ENCODE measurements around the gene GRID2IP. TPM values are rescaled to one million over a fixed set of nuclear protein-coding genes. Genes with fewer than 3 reads are reported as not detected.

Gene GRID2IP
- total RNA-seq, 5 donors from 2014 or later (not counting 1 experiment from before 2014, with no cell fraction given): 0.30 to 1.5 (median 0.90) TPM

- Histone ChIP-seq H3K36me3 (ENCODE audit: control insufficient read depth in 2 of 2, extremely low read depth in 1 of 2, insufficient read depth in 1 of 2, low read length in 1 of 2) (no peaks in the 10 kb centered on the region), H3K4me1 (ENCODE audit: control insufficient read depth in 1 of 2, extremely low read depth in 1 of 2, insufficient read depth in 2 of 2, low read length in 2 of 2) (no peaks in the 10 kb centered on the region), H3K9me3 (no peaks in the 10 kb centered on the region), H3K4me3 (ENCODE audit: control insufficient read depth in 1 of 2, extremely low read depth in 1 of 2, low read length in 1 of 2) (no peak overlapping the region), H3K27me3 (replicated peaks in 1 of 2; ENCODE audit: control insufficient read depth in 2 of 2, extremely low read depth in 1 of 2, insufficient read depth in 2 of 2, low read length in 1 of 2) (peaks cover 0 to 7% of the 10 kb centered on the region in 2 experiments), H3K27ac (ENCODE audit: low read length) (no peak overlapping the region)
- POLR2A ChIA-PET: interaction anchor here in 1 of 2 donors (0.5 kb wide), 1 partner anchor 36 kb away, joined by 3 read pairs; no protein-coding TSS in a partner anchor
- no peaks in the 10 kb centered on the region for H3K36me3 Mint-ChIP-seq
- CTCF ChIA-PET: no interaction called here
- H3K4me1 Mint-ChIP-seq: no peaks in the 10 kb centered on the region
- ATAC-seq (replicated peaks in 1 of 4) (no peak), DNase-seq (no peak)
- no peaks in the 10 kb centered on the region for H3K9me3 Mint-ChIP-seq
- peaks cover 0 to 5% of the 10 kb centered on the region in 2 donors for H3K27me3 Mint-ChIP-seq
- 91% methylated on average over 5 of the region's 10 CpGs for WGBS (ENCODE audit: insufficient coverage)
- H3K4me3 Mint-ChIP-seq: no peak overlapping the region
- H3K27ac Mint-ChIP-seq: no peak overlapping the region
Observed at GRCh38 chr7:6491194-6491593, 60.1 kb downstream of the GRID2IP start.

- no peaks in the 10 kb centered on the region for H3K36me3 ChIP-seq (ENCODE audit: control insufficient read depth in 2 of 2, extremely low read depth in 1 of 2, insufficient read depth in 1 of 2, low read length in 1 of 2)
- no peak for DNase-seq
- Mint-ChIP-seq H3K27me3 (peaks cover 0 to 5% of the 10 kb centered on the region in 2 donors), H3K9me3 (no peaks in the 10 kb centered on the region), H3K27ac (no peak overlapping the region), H3K4me1 (peaks cover 2 to 3% (median 3%) of the 10 kb centered on the region in 3 donors), H3K4me3 (no peak overlapping the region), H3K36me3 (no peaks in the 10 kb centered on the region)
- ATAC-seq (replicated peaks in 1 of 4): no peak
- no peaks in the 10 kb centered on the region for H3K9me3 ChIP-seq
- H3K27me3 ChIP-seq (replicated peaks in 1 of 2; ENCODE audit: control insufficient read depth in 2 of 2, extremely low read depth in 1 of 2, insufficient read depth in 2 of 2, low read length in 1 of 2): peaks cover 0 to 7% of the 10 kb centered on the region in 2 experiments
- H3K27ac ChIP-seq (ENCODE audit: low read length): no peak overlapping the region
- no peak overlapping the region for H3K4me3 ChIP-seq (ENCODE audit: control insufficient read depth in 1 of 2, extremely low read depth in 1 of 2, low read length in 1 of 2)
- ChIA-PET POLR2A (no interaction called here), CTCF (no interaction called here)
- WGBS (ENCODE audit: insufficient coverage): no CpG with 5 or more reads among the region's 1 CpG
- H3K4me1 ChIP-seq (ENCODE audit: control insufficient read depth in 1 of 2, extremely low read depth in 1 of 2, insufficient read depth in 2 of 2, low read length in 2 of 2): peaks cover 2 to 4% of the 10 kb centered on the region in 2 experiments
Observed at GRCh38 chr7:6489612-6490011, 61.6 kb downstream of the GRID2IP start.

GRCh38 chr7:6487184-6487545 lies 64.1 kb downstream of the GRID2IP start:
- H3K9me3 ChIP-seq: no peaks in the 10 kb centered on the region
- no peak overlapping the region for H3K4me3 ChIP-seq (ENCODE audit: control insufficient read depth in 1 of 2, extremely low read depth in 1 of 2, low read length in 1 of 2)
- Mint-ChIP-seq H3K27ac (no peak overlapping the region), H3K27me3 (peaks cover 0 to 5% of the 10 kb centered on the region in 2 donors), H3K36me3 (no peaks in the 10 kb centered on the region), H3K9me3 (no peaks in the 10 kb centered on the region), H3K4me1 (peaks cover 16 to 18% (median 16%) of the 10 kb centered on the region in 3 donors), H3K4me3 (no peak overlapping the region)
- H3K36me3 ChIP-seq (ENCODE audit: control insufficient read depth in 2 of 2, extremely low read depth in 1 of 2, insufficient read depth in 1 of 2, low read length in 1 of 2): no peaks in the 10 kb centered on the region
- DNase-seq (no peak), ATAC-seq (replicated peaks in 1 of 4) (no peak)
- 93% methylated on average over 4 of the region's 4 CpGs for WGBS (ENCODE audit: insufficient coverage)
- POLR2A ChIA-PET: no interaction called here
- peaks cover 11 to 22% of the 10 kb centered on the region in 2 experiments for H3K4me1 ChIP-seq (ENCODE audit: control insufficient read depth in 1 of 2, extremely low read depth in 1 of 2, insufficient read depth in 2 of 2, low read length in 2 of 2)
- CTCF ChIA-PET: no interaction called here
- no peak overlapping the region for H3K27ac ChIP-seq (ENCODE audit: low read length)
- H3K27me3 ChIP-seq (replicated peaks in 1 of 2; ENCODE audit: control insufficient read depth in 2 of 2, extremely low read depth in 1 of 2, insufficient read depth in 2 of 2, low read length in 1 of 2): peaks cover 0 to 7% of the 10 kb centered on the region in 2 experiments

- peaks cover 20 to 22% (median 21%) of the 10 kb centered on the region in 3 donors for H3K4me1 Mint-ChIP-seq
- no peak for ATAC-seq (replicated peaks in 1 of 4)
Observed at GRCh38 chr7:6486438-6487183, 64.7 kb downstream of the GRID2IP start.

GRCh38 chr7:6482743-6483119 lies 68.5 kb downstream of the GRID2IP start:
- Mint-ChIP-seq H3K9me3 (no peaks in the 10 kb centered on the region), H3K4me1 (peaks cover 56 to 60% (median 59%) of the 10 kb centered on the region in 3 donors), H3K27ac (peak overlapping the region; percentile 89 to 92), H3K27me3 (no peaks in the 10 kb centered on the region), H3K4me3 (peak overlapping the region; percentile 91 to 95 (median 93)), H3K36me3 (peaks cover 10% of the 10 kb centered on the region)
- ChIA-PET CTCF (no interaction called here), POLR2A (no interaction called here)
- ATAC-seq (replicated peaks in 1 of 4): no peak
- WGBS (ENCODE audit: insufficient coverage): 0% methylated on average over 2 of the region's 6 CpGs
- no peaks in the 10 kb centered on the region for H3K27me3 ChIP-seq (replicated peaks in 1 of 2; ENCODE audit: control insufficient read depth in 2 of 2, extremely low read depth in 1 of 2, insufficient read depth in 2 of 2, low read length in 1 of 2)
- H3K27ac ChIP-seq (ENCODE audit: low read length): no peak overlapping the region
- peak overlapping the region; percentile 78 to 86 for H3K4me3 ChIP-seq (ENCODE audit: control insufficient read depth in 1 of 2, extremely low read depth in 1 of 2, low read length in 1 of 2)
- peaks cover 13 to 48% of the 10 kb centered on the region in 2 experiments for H3K4me1 ChIP-seq (ENCODE audit: control insufficient read depth in 1 of 2, extremely low read depth in 1 of 2, insufficient read depth in 2 of 2, low read length in 2 of 2)
- peaks cover 4% of the 10 kb centered on the region in 2 donors for H3K36me3 ChIP-seq (ENCODE audit: control insufficient read depth in 2 of 2, extremely low read depth in 1 of 2, insufficient read depth in 1 of 2, low read length in 1 of 2)
- DNase-seq: no peak
- no peaks in the 10 kb centered on the region for H3K9me3 ChIP-seq

More at GRCh38 chr7:6486438-6487183, 64.7 kb downstream of the GRID2IP start:
- Mint-ChIP-seq H3K36me3 (peaks cover 1% of the 10 kb centered on the region), H3K9me3 (no peaks in the 10 kb centered on the region), H3K27me3 (peaks cover 0 to 5% of the 10 kb centered on the region in 2 donors), H3K4me3 (no peak overlapping the region), H3K27ac (no peak overlapping the region)
- ChIA-PET CTCF (interaction anchor here in 1 of 2 donors (1.1 kb wide), 1 partner anchor 30 kb away, joined by 3 read pairs; no protein-coding TSS in a partner anchor), POLR2A (no interaction called here)
- DNase-seq: no peak
- 95% methylated on average over 11 of the region's 19 CpGs for WGBS (ENCODE audit: insufficient coverage)
- Histone ChIP-seq H3K4me3 (ENCODE audit: control insufficient read depth in 1 of 2, extremely low read depth in 1 of 2, low read length in 1 of 2) (no peak overlapping the region), H3K27me3 (replicated peaks in 1 of 2; ENCODE audit: control insufficient read depth in 2 of 2, extremely low read depth in 1 of 2, insufficient read depth in 2 of 2, low read length in 1 of 2) (peaks cover 0 to 7% of the 10 kb centered on the region in 2 experiments), H3K36me3 (ENCODE audit: control insufficient read depth in 2 of 2, extremely low read depth in 1 of 2, insufficient read depth in 1 of 2, low read length in 1 of 2) (peaks cover 0 to under 1% of the 10 kb centered on the region in 2 donors), H3K4me1 (ENCODE audit: control insufficient read depth in 1 of 2, extremely low read depth in 1 of 2, insufficient read depth in 2 of 2, low read length in 2 of 2) (peaks cover 11 to 24% of the 10 kb centered on the region in 2 experiments), H3K27ac (ENCODE audit: low read length) (no peak overlapping the region), H3K9me3 (no peaks in the 10 kb centered on the region)

- peaks cover 10% of the 10 kb centered on the region for H3K36me3 Mint-ChIP-seq
- Histone ChIP-seq H3K36me3 (ENCODE audit: control insufficient read depth in 2 of 2, extremely low read depth in 1 of 2, insufficient read depth in 1 of 2, low read length in 1 of 2) (peaks cover 4% of the 10 kb centered on the region in 2 donors), H3K27me3 (replicated peaks in 1 of 2; ENCODE audit: control insufficient read depth in 2 of 2, extremely low read depth in 1 of 2, insufficient read depth in 2 of 2, low read length in 1 of 2) (no peaks in the 10 kb centered on the region), H3K4me3 (ENCODE audit: control insufficient read depth in 1 of 2, extremely low read depth in 1 of 2, low read length in 1 of 2) (no peak overlapping the region), H3K9me3 (no peaks in the 10 kb centered on the region), H3K27ac (ENCODE audit: low read length) (no peak overlapping the region), H3K4me1 (ENCODE audit: control insufficient read depth in 1 of 2, extremely low read depth in 1 of 2, insufficient read depth in 2 of 2, low read length in 2 of 2) (peaks cover 13 to 48% of the 10 kb centered on the region in 2 experiments)
- H3K27me3 Mint-ChIP-seq: no peaks in the 10 kb centered on the region
- H3K4me3 Mint-ChIP-seq: peak overlapping the region; percentile 91 to 95 (median 93)
- ChIA-PET POLR2A (no interaction called here), CTCF (no interaction called here)
- H3K9me3 Mint-ChIP-seq: no peaks in the 10 kb centered on the region
- peaks cover 60 to 65% (median 63%) of the 10 kb centered on the region in 3 donors for H3K4me1 Mint-ChIP-seq
- 93% methylated on average over 3 of the region's 4 CpGs for WGBS (ENCODE audit: insufficient coverage)
- ATAC-seq (replicated peaks in 1 of 4): no peak
- no peak overlapping the region for H3K27ac Mint-ChIP-seq
- DNase-seq: no peak
Observed at GRCh38 chr7:6482307-6482706, 69.0 kb downstream of the GRID2IP start.

Measured in T-cell (primary cell).